Measurements from ENCODE around the gene BRD3OS.
A peak's percentile ranks its signal among the peaks of the same experiment; 100 is the strongest.

BRD3OS gene

DNA sequence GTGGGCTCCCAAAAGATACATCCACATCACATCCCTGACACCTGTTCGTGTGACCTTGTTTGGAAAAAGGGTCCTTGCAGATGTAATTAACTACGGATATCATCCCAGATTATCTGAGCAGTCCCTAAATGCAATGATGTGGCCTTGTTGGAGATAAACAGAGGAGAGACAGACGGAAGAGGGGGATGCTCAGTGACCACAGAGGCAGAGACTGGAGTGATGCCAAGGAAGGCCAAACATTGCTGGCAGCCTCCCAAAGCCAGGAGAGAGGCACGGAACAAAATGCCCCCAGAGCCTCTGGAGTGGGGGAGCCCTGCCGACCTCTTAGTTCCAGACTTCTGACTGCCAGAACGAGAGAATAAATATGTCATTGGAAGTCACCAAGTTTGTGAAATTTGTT lies 18.1 kb upstream of the BRD3OS start:
- DNase-seq = no peak

DNA sequence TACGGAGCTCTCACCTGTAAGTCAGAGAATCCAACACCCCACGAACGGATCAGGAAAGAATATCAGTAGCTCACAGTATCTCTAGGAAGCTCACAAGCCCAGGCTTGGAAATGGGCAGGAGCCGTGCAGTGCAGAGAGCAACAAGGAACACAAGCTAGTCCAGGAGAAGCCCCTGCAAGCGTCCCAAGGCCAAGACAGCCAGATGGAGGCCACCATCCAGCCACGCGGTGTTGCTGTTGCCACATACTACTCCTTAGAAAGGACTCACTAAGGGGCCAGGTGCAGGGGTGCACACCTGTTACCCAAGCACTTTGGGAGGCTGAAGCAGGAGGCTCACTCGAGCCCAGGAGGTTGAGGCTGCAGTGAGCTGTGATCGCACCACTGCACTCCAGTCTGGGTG lies 17.7 kb upstream of the BRD3OS start:
- no peak for DNase-seq

DNA sequence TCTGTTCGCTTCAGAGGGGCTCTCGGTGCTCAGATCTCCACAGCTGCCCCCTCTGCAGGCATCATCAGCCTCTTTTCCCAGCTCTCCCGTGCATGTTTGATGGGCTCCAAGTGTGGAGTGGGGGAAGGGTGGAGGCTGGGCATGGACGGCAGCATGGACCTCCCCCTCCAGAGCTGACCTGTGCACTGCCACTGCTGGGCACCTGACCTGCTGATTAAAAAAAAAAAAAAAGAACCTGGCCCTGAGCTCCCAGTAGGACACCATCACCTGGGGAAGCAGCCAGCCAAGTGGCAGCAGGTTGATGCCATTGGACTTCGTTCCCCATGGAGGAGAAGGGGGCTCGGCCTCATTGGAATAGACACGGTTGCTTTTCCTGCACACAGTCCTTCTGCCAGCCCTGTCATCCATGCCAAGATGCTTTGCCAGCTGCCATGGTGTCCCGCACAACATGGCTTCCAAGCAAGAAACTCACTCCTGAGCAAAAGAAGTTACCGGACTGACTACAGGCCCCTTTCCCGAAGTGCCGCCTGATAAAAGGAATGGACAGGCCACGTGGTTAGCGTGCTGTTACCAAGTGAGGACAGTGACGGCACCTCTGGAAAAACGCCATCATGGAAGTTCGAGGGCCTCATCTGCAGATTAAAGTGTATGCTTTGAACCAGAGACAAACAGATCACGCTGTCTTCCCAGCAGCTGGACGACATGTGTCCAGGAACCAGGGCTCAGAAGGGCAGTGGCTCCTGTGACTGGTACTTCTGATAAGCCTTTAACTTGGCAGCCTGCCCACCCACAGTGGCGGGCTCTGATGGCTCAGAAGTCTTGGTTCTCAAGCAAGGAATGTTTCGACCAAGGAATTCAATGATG lies 14.7 kb upstream of the BRD3OS start:
- no peak for DNase-seq

DNA sequence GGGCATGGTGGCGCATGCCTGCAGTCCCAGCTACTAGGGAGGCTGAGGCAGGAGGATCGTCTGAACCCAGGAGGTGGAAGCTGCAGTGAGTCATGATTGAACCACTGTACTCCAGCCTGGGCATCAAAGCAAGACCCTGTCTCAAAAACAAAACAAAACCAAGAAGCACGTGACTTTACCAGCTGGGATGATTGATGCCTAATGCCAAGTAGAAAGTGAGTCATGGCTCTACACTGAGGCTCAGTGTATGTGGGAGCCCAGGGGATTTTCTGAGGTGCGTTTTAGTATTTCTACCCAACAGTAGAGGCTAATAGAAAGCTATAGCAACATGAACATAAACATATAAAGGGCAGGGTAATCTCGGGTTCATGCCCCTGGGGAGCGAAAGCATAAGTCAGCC lies 13.9 kb upstream of the BRD3OS start:
- DNase-seq = no peak

DNA sequence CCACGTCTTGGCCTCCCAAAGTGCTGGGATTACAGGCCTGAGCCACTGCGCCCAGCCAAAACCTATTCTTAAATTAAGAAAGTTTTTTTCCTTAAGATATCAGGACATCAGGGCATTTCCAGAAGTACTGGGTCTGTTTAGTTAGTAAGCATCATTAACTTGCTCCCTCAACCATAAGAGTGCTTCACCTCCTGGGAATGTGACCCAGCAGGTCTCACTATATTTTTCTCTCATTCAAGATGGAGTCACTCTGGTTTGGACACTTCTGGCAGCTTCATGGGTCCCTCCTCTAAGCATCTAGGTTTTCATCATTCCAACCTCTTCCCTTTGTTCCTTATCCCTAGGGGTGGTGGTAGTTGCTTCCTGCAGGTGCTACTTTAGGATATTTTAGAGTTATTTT lies 10.3 kb upstream of the BRD3OS start:
- no peak for DNase-seq

DNA sequence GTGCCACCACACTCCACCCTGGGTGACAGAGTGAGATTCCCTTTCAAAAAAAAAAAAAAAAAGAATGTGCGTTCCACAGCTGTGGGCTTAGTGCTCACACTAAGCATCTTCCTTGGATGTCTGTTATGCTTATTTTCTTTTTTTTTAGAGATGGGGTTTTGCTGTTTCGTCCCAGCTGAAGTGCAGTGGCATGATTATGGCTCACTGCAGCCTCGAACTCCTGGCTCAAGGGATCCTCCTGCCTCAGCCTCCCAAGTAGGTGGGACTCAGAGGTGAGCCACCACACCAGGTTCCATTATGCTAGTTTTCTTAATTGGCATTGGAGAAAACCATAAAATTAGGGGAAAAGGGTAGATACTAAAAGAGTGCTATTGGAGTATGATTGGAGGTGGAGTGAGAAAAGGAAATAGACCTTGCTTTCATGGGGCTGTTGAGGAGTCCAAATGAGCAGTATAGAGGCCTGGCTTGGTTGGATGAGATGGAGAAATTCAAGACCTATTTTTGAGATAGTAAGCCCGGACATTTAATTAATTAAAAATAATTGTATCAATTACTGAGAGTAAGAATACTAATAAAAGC lies 978 bp upstream of the BRD3OS start:
- no peak for DNase-seq

DNA sequence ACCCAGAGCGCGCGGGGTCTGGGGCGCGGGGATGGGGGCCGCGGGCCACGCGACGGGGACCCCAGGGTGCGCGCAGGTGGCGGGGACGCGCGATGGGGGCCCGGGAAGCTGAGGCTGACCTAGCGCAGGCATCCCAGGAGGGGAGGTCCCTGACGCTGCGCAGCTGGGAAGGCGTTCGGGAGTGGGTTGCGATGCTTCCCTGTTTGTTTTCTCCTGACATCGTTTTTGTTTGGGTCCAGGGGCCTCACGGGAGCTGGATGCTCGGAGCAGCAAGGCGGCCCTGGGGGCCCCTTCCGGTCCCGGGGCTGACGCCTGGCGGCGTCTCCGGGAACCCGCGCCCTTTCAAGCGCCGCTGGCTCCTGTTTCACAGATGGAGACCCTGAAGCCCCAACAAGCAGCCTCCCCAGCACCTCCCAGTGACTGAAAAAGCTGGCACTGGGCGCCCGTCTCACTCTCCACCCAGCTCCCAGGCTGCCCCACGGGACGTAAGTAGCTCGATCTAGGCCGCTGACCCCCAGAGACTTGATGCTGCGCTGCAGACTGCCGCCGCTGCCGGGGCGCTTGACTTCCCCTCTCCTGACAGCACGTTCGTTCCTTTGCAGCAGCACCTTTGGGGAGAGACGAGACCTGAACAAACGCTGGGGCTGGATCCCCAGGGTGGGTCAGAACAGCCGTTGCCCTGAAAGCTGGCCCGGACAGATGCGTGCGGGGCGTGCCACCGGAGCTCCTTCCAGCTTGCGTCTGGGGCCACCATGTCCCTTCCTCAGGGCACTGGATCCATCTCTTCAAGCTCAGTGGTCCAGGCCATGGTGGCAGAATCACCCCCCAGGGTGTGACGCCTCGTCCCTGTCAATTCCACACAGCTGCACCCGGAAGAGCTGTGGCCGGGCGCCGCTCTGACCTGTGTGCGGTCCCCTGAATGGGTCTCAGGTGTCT lies 593 bp downstream of the BRD3OS start:
- peak; percentile 16 to 71 (median 46) for DNase-seq

DNA sequence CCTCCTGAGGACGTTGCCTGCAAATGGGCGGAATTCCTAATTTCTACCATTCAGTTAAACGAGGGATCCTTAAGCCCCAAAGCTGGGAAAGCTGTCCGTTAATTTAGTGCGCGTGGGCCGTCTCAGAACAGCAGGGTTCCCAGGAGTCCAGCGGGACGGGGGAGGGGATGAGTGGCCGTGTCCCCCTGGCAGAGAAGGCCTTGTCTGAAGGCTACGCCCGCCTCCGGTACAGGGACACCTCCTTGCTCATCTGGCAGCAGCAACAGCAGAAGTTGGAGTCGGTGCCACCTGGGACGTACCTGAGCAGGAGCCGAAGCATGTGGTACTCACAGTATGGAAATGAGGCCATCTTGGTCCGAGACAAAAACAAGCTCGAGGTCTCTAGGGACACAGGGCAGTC lies 1.3 kb downstream of the BRD3OS start:
- DNase-seq = no peak

DNA sequence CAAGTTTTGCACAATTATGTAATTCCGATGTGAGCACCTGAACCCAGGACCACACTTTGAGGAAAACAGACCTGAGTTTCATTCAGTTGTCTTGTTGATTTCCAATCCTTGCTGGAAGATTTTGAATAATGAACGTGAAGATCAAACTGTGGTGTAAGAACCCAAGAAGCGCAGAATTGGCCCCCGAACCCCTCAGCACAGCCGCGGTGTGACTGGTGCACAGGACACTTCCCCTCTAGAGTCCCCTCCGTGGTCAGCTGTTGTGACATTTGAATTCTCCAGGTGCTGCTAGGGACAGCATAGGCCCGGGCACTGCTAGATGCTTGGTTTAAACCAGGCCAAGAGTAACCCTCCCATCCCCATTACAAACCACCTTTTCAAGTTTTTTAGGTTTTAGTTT lies 1.7 kb downstream of the BRD3OS start:
- DNase-seq = no peak

DNA sequence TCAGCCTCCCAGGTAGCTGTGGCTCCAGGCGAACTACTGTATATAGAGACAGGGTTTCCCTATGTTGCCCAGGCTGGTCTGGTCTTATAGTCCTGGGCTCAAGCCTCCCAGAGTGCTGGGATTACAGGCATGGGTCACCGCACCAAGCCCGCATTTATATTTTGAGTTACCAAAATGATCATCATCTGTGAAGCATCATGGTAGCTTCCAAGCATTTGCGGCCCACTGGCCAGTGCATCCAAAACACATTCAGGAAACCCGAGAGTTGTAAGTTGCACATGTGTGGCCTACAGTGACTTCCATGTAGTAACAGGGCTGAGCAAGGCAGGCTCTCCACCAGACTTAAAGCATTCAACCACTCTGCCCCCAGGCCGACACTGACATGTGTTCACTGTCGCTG lies 2.3 kb downstream of the BRD3OS start:
- no peak for DNase-seq

DNA sequence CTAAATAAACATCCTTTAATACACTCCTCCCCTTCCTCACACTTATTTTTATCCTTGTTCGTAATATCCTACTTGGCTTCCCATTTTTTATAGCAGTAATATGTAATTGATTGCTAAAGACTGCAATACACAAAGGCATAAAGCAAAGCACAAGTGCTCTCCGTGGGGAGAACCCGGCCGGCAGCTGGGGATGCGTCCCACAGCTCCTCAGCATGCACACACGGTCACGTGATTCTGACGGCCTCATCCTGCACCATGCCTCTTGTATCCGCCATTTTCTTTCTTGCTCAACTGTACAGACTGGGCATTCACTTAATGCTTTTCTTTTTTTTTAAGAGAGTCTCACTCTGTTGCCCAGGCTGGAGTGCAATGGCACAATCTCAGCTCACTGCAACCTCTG lies 2.8 kb downstream of the BRD3OS start:
- no peak for DNase-seq

DNA sequence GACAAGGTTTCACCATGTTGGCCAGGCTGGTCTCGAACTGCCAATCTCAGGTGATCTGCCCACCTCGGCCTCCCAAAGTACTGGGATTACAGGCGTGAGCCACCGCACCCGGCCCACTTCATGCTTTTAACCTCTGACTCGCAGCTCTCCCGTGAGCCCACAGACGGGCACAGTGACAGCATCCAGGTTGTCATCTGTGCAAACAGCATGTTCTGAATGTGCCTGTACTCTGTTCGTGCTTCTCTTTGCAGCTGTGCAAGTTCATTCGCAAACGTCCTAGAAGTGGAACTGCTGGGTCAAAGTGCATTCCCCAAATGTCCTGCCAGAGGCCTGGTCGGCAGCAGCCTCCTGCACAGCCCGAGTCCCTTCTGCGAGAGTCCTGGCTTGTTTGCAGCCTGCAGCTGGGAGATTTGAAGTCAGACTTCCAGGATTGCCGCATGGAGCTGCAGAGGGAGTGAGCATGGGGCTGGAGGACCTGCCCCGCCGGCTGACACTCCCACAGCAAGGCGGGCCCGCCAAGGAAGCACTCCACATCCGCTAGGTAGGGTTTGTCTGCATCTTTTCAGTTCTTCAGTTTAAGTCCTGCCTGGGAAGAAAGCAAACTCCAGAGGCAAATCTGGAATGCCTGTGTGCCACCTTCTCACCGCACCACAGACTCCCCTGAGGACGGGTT lies 3.4 kb downstream of the BRD3OS start:
- DNase-seq = no peak

DNA sequence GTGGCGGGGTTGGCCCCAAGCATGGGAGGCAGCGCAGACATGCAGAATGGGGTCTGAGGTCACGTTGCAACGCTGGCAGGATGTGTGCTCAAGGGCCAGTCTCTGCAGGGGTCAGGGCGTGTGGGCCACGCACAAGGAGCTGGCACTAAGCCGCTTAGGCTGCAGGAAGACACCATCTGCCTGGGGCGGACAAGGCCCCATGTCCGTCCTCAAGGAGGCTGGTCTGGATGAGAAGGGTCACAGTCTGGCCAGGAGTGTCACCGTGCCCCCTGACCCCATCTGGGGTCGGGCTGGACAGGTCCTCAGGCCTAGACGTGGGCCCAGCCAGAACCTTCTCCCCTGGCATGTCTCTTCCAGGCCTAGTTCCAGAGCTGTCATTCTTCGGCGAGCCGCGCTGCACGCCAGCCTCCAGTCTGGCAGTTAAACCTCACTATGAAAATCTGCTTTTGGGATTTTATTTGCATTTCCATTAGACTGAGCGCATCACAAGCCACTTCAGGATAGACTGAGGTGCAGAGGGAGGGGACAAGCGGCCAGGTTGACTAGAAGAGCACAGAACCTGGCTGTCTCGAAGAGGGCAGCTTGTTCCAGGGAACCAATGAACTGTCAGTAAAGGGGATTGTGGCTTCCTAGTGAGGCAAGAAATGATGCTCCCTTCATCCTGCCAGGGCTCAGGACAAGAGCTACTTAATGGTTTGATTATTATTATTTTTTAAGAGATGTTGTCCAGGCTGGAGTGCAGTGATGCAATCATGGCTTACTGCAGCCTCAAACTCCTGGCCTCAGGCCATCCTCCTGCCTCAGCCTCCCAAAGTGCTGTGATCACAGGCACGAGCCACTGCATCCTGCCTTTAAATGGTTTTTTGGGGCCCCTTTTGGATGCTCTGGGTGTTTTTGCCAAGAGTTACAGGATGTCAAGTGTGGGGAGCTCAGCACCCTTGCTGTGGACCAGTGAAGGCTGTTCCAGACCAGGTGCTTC lies 4.3 kb downstream of the BRD3OS start:
- no peak for DNase-seq

DNA sequence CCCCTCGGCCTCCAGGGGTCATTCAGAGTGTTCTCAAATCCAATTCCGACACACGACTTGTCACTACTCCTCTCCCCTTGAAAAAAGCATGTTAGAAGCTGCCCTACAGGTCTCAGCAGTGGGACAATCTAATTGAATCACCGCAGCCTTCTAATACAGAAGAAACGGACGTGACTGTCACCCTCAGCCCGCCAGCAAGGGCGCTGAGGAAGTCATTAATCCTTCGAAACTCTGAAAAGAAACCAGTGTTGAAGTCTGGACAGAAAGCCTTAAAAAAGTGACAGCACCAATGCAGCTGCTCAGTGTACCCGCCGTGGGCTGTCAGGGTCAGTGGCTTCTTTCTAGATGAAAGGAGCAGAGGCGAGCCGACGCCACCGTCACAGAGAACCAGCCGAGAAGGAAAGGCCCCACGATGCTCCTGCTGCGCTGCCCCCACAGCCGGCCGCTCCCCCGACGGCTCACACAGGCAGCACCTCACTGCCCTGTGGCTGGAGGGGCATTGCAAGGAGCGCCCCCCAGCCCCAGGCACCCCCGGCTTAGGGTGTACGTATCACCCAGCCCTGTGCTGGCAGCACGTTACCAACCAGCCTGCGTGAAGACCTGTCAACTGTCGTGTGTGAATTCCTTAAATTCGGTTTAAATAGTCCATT lies 5.7 kb downstream of the BRD3OS start:
- DNase-seq = no peak

DNA sequence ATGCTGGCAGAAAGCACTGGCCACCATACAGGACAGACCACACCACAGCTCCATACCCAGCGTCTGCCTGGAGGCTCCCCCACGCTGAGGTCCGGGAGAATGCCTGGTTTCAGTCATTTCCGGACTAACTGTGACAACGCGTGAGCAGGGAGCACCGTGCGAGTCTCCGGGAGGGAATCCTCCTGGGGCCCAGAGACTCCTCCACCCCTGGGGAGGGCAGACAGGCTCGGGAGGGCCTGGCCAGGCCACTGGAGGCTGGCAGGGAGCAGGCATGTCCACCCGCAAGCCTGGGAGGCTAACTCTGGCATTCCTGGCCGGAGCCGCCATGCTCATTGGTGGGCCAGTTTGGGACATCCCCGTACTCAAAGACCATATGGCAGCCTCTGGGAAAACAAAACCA lies 6.5 kb downstream of the BRD3OS start:
- no peak for DNase-seq

DNA sequence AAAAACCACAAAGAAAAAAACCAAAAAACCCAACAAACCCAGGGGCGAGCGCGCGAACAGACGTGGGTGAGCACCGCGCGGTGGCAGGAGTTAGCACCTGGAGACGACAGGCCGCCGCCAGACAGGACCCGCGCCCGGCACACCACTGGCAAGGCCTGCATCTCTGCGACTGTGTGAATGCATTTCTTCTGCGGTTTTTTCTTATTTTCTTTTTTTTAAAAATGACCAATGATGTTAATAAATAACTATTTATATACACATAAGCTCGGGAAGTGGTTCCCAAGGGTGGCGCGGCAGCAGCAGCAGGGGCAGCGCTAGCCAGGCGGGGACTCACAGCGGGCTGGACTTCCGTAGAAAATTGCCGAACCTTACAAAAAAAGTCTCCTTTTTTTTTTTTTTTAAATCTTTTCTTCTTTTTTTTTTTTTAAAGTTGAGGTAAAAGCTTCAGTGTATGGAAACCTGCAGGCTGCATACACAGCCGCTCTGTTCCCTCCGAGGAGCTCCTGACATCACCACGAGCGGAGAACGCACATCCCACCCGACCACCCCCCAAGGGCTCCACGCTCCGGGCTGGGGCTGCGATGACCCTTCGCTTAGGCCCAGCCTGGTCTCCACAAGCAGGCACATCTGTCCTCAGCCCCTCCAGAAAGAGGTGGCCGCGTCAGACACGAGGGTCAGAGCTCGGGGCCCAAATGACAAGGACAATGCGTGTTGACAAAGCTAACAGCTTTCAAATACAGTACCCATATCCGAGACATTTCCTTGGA lies 7.4 kb downstream of the BRD3OS start:
- no peak for DNase-seq

DNA sequence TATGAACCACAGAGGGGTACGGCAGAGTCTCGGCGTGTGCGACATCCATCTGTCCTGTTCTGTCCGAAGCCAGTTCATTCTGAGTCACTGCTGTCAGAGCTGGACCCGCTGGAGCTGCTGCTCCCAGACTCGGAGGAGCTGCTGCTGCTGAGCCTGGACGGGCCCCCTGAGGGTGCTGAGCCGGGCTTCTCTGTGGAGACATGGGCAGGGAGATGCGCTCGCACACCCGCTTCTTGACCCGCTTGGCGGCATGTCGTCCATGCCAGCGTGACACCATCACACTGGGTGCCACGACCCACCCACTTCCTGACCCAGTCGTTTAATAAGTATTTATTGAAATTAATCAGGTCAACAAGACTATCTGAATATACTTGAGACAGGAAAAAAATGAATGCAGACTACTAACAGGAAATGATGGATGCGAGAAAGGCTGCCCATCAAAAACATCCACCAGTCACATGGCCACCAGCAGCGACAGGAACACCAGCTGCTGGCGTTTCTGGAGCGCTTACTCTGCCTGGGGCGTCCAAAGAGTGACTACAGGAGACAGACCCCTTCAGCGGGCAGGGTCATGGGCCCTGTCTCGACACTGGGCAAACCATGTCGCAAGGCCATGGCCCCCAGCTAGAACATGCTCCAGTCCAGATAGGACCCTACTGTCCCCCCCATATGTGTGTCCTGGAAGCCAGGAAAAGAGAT lies 8.4 kb downstream of the BRD3OS start:
- DNase-seq = no peak

DNA sequence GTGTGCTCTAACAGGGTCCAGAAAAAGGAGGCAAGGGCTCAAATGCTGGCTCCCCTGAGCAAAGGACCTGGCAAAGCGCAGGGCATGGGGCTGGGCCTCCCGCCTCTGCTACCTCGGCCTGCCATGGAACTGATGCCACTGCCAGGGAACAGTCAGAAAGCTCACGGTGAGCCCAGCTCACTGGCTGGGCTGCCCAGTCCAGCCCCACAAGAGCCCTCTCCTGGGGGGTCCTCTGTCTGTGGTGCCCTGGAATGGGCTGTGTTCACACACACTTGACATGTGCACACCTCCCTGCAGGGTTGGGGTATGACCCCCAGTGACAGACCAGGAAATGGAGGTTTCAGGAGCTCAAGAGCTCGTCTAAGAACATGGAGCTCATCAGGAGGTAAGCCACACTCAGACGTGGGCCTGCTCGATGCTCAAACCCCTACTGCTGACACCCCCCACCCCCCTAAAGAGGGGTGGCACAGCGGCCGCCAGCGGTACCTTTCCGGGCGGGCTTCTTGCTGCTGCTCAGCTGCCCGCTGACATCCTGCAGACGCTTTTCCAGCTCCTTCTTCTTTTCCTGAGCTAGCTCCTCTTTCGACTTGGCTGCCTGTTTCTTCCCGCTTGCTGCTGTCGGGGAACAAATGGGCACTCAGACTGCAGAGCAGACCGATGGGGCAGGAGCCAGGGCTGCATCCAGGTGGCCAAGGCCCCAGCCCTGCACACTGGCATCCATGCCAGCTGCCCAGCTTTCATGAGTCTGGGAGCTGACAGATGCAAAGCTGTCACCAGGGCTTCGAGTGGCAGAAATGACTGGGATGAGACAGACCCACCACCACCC lies 9.1 kb downstream of the BRD3OS start:
- DNase-seq = no peak

Measured in stimulated activated naive CD4-positive, alpha-beta T cell (primary cell).